Epithelial cell of prostate (primary cell): ENCODE measurements around the gene QSOX1.
"Not testable (repeated sequence)": the region's sequence is repeated elsewhere in the genome, so short reads cannot be mapped to it uniquely, and the experiment has no call there.

Experiments used
- DNase-seq: peaks from one replicate; pipeline ENCODE4 v3.0.0-alpha.2; 2011; ENCODE audit warnings: low read depth, low spot score
- H3K27ac ChIP-seq: fragments of 450-650 bp; 2 replicates; pipeline ENCODE4 v1.5.1; 2017; ENCODE audit warnings: mild to moderate bottlenecking

The QSOX1 gene

DNA sequence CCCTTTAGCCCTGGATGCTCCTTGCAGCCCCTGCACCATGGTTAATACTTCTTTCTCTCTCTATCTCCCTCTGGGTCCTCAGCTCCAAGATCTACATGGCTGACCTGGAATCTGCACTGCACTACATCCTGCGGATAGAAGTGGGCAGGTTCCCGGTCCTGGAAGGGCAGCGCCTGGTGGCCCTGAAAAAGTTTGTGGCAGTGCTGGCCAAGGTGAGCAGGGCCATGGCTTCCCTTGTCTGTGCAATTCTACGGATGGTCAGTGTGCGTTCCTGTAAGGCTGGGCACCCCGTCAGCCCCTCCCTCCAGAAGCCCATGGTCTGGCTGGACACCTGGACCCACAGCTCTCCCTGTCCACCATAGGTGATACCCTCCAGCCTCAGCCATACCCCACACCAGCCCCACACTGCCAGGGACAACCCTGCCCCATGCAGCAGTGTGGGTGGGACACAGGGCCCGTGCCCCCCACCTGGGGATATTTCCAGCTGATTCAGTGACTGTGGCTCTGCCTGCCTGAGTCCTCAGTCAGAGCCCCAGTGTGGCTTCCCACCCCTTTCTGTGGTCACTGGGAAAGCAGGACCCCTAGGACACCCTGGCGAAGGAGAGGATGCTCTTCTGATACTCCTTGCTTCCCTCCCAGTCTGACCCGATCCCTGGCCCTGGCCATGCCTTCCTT, 31.4 kb downstream of the QSOX1 start:
- no peak overlapping the region for H3K27ac ChIP-seq
- no peak for DNase-seq

GRCh38 chr1:180186831-180187230, 32.2 kb downstream of the QSOX1 start:
- H3K27ac ChIP-seq: no peak overlapping the region
- DNase-seq: no peak

GRCh38 chr1:180187626-180188025, 33.0 kb downstream of the QSOX1 start:
- no peak for DNase-seq
- no peak overlapping the region for H3K27ac ChIP-seq

DNA sequence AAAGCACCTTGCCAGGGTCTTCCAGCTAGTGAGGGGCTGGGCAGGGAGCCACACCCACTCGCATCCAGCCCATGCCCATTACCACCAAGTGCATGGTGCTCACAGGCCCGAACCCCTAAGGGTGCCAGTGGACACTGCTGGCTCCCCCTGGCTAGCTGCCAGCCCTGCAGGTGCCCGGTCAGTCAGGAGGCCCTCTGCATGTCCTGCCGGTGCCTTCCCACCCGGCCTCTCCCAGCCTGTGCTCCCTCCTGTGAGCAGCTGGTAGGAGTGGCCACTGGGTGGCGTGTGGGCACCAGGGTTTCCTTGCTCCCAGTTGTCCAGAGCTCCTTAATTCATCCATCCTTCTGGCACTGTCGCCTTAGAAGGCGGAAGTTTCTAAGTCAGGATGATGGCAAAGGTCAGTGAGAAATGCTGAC, 33.4 kb downstream of the QSOX1 start:
- no peak overlapping the region for H3K27ac ChIP-seq
- no peak for DNase-seq

GRCh38 chr1:180188684-180189175, 34.1 kb downstream of the QSOX1 start:
- no peak overlapping the region for H3K27ac ChIP-seq
- DNase-seq: no peak

GRCh38 chr1:180190091-180190490, 35.4 kb downstream of the QSOX1 start:
- DNase-seq: no peak

DNA sequence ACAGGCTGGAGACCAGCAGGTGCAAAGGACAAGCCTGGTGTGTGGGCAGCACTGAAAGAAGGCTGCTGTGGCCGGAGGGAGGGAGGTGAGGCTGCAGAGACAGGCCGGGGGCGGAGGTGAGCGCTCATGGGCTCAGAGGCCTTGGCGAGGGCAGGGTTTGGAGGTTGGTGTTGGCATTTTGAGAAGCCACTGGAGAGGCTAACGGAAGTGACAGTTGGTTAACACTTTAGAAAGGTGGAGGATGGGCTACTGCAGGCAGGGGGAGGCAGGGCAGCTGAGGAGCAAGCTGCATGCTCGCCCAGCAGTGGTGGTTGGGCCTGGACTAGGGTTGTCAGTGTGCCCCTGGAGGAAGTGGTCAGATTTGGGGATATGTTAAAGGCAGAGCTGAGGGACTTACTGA, 37.5 kb downstream of the QSOX1 start:
- no peak for DNase-seq
- no peak overlapping the region for H3K27ac ChIP-seq

More at GRCh38 chr1:180190091-180190490, 35.4 kb downstream of the QSOX1 start:
- no peak overlapping the region for H3K27ac ChIP-seq

GRCh38 chr1:180193141-180194047, 38.7 kb downstream of the QSOX1 start:
- H3K27ac ChIP-seq: no peak overlapping the region
- DNase-seq: no peak

DNA sequence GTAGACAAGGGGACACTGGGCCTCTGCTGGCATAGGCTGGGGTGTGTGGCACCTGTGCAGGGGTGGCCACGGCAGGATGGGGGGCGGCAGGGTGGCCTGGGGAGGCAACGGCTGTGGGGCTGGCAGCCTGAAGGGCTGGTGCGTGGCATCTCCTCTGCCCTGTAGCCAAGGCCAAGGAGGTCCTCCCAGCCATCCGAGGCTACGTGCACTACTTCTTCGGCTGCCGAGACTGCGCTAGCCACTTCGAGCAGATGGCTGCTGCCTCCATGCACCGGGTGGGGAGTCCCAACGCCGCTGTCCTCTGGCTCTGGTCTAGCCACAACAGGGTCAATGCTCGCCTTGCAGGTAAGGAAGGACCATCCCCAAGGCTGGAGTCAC, 39.4 kb downstream of the QSOX1 start:
- no peak for DNase-seq
- no peak overlapping the region for H3K27ac ChIP-seq

GRCh38 chr1:180194546-180195207, 40.0 kb downstream of the QSOX1 start:
- H3K27ac ChIP-seq: no peak overlapping the region

DNA sequence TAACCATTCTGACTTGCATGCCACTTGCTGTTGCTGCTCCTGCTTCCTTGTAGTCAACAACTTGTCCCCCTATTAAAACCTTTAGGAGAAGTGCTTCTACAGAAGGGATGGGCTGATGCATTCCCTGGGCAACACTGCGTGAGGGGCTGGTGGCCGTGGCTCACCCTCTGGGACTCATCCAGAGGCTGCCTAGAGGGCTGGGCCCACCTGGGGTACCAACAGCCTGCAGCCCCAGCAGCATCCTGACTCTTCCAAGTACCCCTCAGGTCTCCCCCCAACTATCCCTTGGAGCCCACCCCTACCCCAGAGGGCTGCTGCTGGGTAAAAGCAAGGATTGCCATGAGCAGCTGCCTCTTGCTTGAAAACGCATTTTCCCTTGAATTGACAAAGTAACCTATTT, 40.7 kb downstream of the QSOX1 start:
- no peak for DNase-seq
- no peak overlapping the region for H3K27ac ChIP-seq

More at GRCh38 chr1:180194546-180195207, 40.0 kb downstream of the QSOX1 start:
- DNase-seq: no peak

DNA sequence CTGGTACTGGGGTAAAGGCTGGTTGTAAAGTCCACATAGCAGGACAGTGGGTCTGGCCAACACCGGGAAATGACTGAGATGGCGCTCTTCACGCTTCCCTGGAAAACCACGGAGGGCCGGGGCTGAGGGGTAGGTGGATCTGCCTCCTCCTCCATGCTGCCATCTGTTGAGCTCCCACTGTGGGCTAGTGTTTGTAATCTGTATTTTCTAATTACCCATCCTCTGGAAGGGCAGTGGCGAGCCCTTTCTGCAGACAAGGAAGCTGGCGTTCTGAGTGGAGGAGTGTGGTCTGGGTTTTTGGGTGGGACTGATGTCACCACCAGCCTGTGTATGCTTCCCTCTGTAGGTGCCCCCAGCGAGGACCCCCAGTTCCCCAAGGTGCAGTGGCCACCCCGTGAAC, 41.2 kb downstream of the QSOX1 start:
- DNase-seq: no peak
- H3K27ac ChIP-seq: no peak overlapping the region

- no peak overlapping the region for H3K27ac ChIP-seq
- no peak for DNase-seq
These were observed 41.9 kb downstream of the QSOX1 start for GRCh38 chr1:180196436-180197003.

- no peak for DNase-seq
These were observed 42.6 kb downstream of the QSOX1 start for GRCh38 chr1:180197231-180197630.

GRCh38 chr1:180198196-180198595, 43.5 kb downstream of the QSOX1 start:
- DNase-seq: peak; percentile 6
- H3K27ac ChIP-seq: no peak overlapping the region

More at GRCh38 chr1:180197231-180197630, 42.6 kb downstream of the QSOX1 start:
- no peak overlapping the region for H3K27ac ChIP-seq

- DNase-seq: no peak
- no peak overlapping the region for H3K27ac ChIP-seq
These were observed 43.9 kb downstream of the QSOX1 start for GRCh38 chr1:180198611-180199010.

GRCh38 chr1:180199018-180199417, 44.3 kb downstream of the QSOX1 start:
- no peak overlapping the region for H3K27ac ChIP-seq
- no peak for DNase-seq

DNA sequence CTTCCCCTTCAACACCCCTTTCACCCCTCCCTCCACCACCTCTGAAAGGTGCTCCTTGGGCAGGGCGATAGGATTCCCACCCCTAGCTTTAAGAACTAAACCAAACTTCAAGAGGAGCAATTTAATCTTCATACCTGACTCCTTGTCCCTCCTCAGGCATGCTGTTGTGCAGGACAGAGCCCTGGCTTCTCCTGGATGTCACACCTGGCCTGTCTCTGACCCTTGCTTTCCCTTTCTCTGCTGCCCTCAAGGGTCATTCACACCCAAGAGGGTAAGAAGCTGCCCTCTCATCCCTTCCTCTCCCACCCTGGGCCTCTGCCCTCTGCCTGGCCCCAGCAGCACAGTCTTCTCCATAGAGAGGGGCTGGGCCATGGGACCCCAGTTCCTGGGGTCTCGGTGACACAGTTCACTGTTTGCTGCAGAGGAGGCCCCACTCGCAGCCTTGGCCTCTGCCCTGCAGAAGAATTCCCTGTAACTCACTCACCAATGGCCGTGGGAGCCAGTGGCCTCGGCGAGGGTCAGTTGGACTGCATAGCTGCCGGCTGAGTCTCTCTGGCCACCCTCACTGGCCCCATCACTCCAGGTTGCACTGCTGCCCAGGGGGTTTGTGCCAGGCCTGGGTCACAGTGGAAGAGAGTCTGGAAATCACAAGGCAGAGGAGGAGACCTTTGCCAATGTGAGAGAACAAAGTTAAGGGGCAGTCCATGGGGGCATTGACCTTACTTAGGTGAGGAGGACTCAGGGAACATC, 47.0 kb downstream of the QSOX1 start:
- no peak overlapping the region for H3K27ac ChIP-seq
- DNase-seq: no peak

- DNase-seq, H3K27ac ChIP-seq: not testable (repeated sequence)
These were observed 47.9 kb downstream of the QSOX1 start for GRCh38 chr1:180202588-180202987.

DNA sequence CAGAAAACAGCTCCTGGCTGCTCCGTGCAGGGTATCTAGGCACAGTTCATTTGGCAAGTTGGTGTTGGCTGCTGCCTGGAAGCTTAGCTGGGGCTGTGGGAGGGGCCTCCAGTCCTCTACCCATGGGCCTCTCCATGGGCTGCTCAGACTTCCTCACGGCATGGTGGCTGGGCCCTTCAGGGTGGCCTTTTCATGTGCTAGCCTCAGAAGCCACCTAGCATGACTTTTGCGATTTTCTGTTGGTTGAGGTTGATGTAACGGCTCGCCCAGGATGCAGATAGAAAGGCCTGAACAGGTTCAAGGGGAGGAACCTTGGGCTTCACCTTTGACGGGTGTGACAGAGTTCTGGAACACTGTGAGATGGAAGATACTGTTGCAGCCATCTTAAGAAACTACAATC, 49.6 kb downstream of the QSOX1 start:
- DNase-seq: no peak

More for the DNA sequence above, 49.6 kb downstream of the QSOX1 start:
- no peak overlapping the region for H3K27ac ChIP-seq
